Fibroblast of skin of right biceps (primary cell): ENCODE data around the gene SOD2.
"Not testable (repeated sequence)": the region's sequence is repeated elsewhere in the genome, so short reads cannot be mapped to it uniquely, and the experiment has no call there.

Source experiments
- DNase-seq: peaks from one replicate; pipeline ENCODE4 v3.0.0-alpha.2; 2013

Gene SOD2

GRCh38 chr6:159680104-159680503, 12.9 kb downstream of the SOD2 start:
- no peak for DNase-seq

GRCh38 chr6:159679091-159680077, 13.7 kb downstream of the SOD2 start:
- DNase-seq, result peak; percentile 55

- DNase-seq, result no peak
Measured at GRCh38 chr6:159678574-159678973, 14.5 kb downstream of the SOD2 start.

GRCh38 chr6:159677506-159678165, 15.4 kb downstream of the SOD2 start:
- DNase-seq, result no peak

- DNase-seq, result no peak
Measured at GRCh38 chr6:159676890-159677505, 16.0 kb downstream of the SOD2 start.

- not testable (repeated sequence) for DNase-seq
Measured at GRCh38 chr6:159676236-159676635, 16.8 kb downstream of the SOD2 start.

- peak; percentile 59 for DNase-seq
Measured at GRCh38 chr6:159665868-159666635, 27.0 kb downstream of the SOD2 start.

- DNase-seq, result not testable (repeated sequence)
Measured at GRCh38 chr6:159663368-159663889, 29.6 kb downstream of the SOD2 start.

- DNase-seq, result not testable (repeated sequence)
Measured at GRCh38 chr6:159661977-159662376, 31.1 kb downstream of the SOD2 start.

GRCh38 chr6:159655409-159655988, 37.5 kb downstream of the SOD2 start:
- no peak for DNase-seq

GRCh38 chr6:159654483-159655098, 38.5 kb downstream of the SOD2 start:
- DNase-seq, result peak; percentile 59

- no peak for DNase-seq
Measured at GRCh38 chr6:159650314-159650713, 42.7 kb downstream of the SOD2 start.

- no peak for DNase-seq
Measured at GRCh38 chr6:159649441-159649840, 43.6 kb downstream of the SOD2 start.

- DNase-seq, result peak; percentile 76
Measured at GRCh38 chr6:159646733-159647132, 46.3 kb downstream of the SOD2 start.

- peak; percentile 28 for DNase-seq
Measured at GRCh38 chr6:159646116-159646515, 46.9 kb downstream of the SOD2 start.

- peak; percentile 66 for DNase-seq
Measured at GRCh38 chr6:159645640-159646039, 47.4 kb downstream of the SOD2 start.
